Heart left ventricle (tissue), 16 donors: ENCODE measurements around the gene GRAMD1C. TPM values are rescaled to one million over a fixed set of nuclear protein-coding genes. Genes with fewer than 3 reads are reported as not detected.

Experiments used
- ATAC-seq, 4 donors: fragments of 200-7000 bp; cut with Tn5 transposase; one replicate each; pipeline ENCODE4 v1.9.1; 2020 to 2022; ENCODE audit warnings: moderate library complexity in 4 of 4, mild to moderate bottlenecking in 3 of 4, moderate number of reproducible peaks in 1 of 4
- DNase-seq, 5 donors: peaks; one replicate each; pipeline ENCODE4 v3.0.0-alpha.2; 2020
- H3K27ac ChIP-seq, 12 donors: fragments of 200-600 bp; sonication (generic) in 4 of 12; one replicate each; pipeline versions ENCODE4 v1.5.0 to v1.8.0; 2016 to 2022; ENCODE audit warnings: mild to moderate bottlenecking in 2 of 12
- H3K27me3 ChIP-seq, 9 donors: fragments of 200-600 bp; sonication (generic) in 2 of 9; one replicate each; pipeline versions ENCODE4 v1.5.1 to v1.8.0; 2016 to 2022; ENCODE audit warnings: mild to moderate bottlenecking in 3 of 9
- H3K36me3 ChIP-seq, 9 donors: fragments of 200-600 bp; sonication (generic) in 2 of 9; one replicate each; pipeline versions ENCODE4 v1.5.0 to v1.8.0; 2018 to 2022; ENCODE audit warnings: mild to moderate bottlenecking in 2 of 9
- H3K4me1 ChIP-seq, 12 donors: fragments of 200-600 bp; sonication (generic) in 4 of 12; one replicate each; pipeline versions ENCODE4 v1.5.0 to v1.8.0; 2016 to 2022; ENCODE audit warnings: mild to moderate bottlenecking in 3 of 12
- H3K4me3 ChIP-seq, 12 donors: fragments of 200-600 bp; sonication (generic) in 4 of 12; one replicate each; pipeline versions ENCODE4 v1.5.0 to v1.8.0; 2017 to 2022; ENCODE audit warnings: mild to moderate bottlenecking in 9 of 12, moderate library complexity in 4 of 12
- H3K9me3 ChIP-seq, 12 donors: fragments of 200-600 bp; sonication (generic) in 4 of 12; one replicate each; pipeline versions ENCODE4 v1.5.0 to v1.8.0; 2016 to 2022; ENCODE audit warnings: mild to moderate bottlenecking in 1 of 12
- POLR2A ChIP-seq, 2 donors: fragments of 450-650 bp; IDR thresholded peaks; one replicate each; pipeline ENCODE4 v1.6.1; 2017; ENCODE audit warnings: antibody characterized with exemption in 2 of 2, mild to moderate bottlenecking in 2 of 2, moderate library complexity in 2 of 2
- WGBS, 4 donors: extraction: QIAGEN DNeasy Blood & Tissue Kit in 2 of 4; methylation state at CpG; one replicate each; pipeline versions ENCODE4 v1.1.5 to v1.1.7; 2013 to 2018; 5-methylcytosine and 5-hydroxymethylcytosine counted together
- intact Hi-C, 10 donors: fragments of 100-400 bp; cut with DNase I; formaldehyde crosslinking; loops; one replicate each; pipeline versions ENCODE4 v1.11.1 to v1.14.2; 2022
- polyA plus RNA-seq, 2 donors: library from polyadenylated mRNA; stranded (reverse); fragments of 200-250 nt; gene quantifications; one replicate each; pipeline ENCODE4 v1.2.3, GENCODE V29; 2013
- total RNA-seq, 9 donors: library from RNA; depleted of rRNA in 2 of 9; stranded (reverse); fragments of >200 nt in 2 of 9; fragmentation: NEBNext Ultra II Directional in 3 of 9; extraction: Animal tissue kit (Norgen Biotek cat#: 25700) in 3 of 9; gene quantifications; one replicate each; pipeline versions ENCODE4 v1.1.0 to v1.2.4, GENCODE V29; 2016 to 2023
- TF ChIP-seq, protein P1 (sequence below), 12 donors: fragments of 200-600 bp; sonication (generic) in 4 of 12; IDR thresholded peaks; one replicate each; pipeline versions ENCODE4 v1.5.0 to v1.8.0; 2018 to 2022; ENCODE audit warnings: antibody characterized with exemption in 12 of 12, mild to moderate bottlenecking in 5 of 12
- donor health status: ischemic (EF 13 %, LVEDD 7.1; RV severe dilation, severe dysfunction).
- donor health status: healthy with polysubstance abuse.
- donor health status: DM: no; HTN: yes; CAD: no.
- donor health status: DM: no; HTN: no; CAD: no.
- donor health status: ischemic (EF 25% LVEDD 6.9; RV normal size, moderate dysfunction).
- donor health status: ischemic (EF 25% LVEDD 5.7; RV mildly dilated, moderate dysfunction).
- donor health status: healthy.
- donor health status: DM: yes; HTN: yes; CAD: no.
- donor health status: ischemic (EF 35%, LVEDD 5.7; RV mildly dilated, moderate dysfunction).
- donor health status: nonischemic (EF 11% LVEDD 7.7; RV severe dilation, severe dysfunction).
- donor health status: DM: yes; HTN: yes; CAD: no.
- donor health status: PGD.
- donor health status: ischemic (EF 29% LVEDD 5.4; RV normal size, mild dysfunction).
- donor health status: nonischemic (EF 23%, LVEDD 6.1; RV moderate dilation, normal function).

Gene GRAMD1C
- total and polyA plus RNA-seq, 11 donors: 0.49 to 5.6 (median 1.2) TPM

DNA sequence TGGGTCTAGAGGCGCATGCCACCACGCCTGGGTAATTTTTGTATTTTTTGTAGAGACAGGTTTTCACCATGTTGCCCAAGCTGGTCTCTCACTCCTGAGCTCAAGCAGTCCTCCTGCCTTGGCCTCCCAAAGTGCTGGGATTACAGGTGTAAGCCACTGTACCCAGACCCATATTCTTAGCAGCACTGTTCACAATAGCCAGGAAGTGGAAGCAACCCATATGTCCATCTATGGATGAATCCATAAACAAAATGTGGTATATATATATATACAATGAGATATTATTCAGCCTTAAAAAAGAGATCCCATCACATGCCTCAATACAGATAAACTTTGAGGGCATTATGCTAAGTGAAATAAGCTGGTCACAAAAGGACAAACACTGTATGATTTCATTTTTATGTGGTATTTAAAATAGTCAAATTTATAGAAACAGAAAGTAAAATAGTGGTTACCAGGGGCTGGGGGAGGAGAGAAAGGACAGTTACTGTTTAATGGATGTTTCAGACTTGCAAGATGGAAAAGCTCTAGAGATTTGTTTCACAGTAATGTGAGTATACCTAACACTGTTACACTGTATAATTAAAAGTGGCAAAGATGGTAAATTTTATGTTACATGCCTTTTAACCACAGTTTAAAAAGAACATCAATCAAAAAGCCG, 35.7 kb upstream of the GRAMD1C start:
- no peaks in the 10 kb centered on the region for H3K27me3 ChIP-seq
- 94 to 97% (median 96%) methylated on average over 3 of the region's 3 CpGs for WGBS, 4 donors
- no peak for ATAC-seq
- intact Hi-C loops: no loop called here
- DNase-seq: no peak
- H3K36me3 ChIP-seq: peaks cover 0 to 100% (median 99%) of the 10 kb centered on the region in 9 donors
- H3K9me3 ChIP-seq: no peaks in the 10 kb centered on the region
- no peak for TF ChIP-seq POLR2A (IDR thresholded peaks at IDR 0.05)
- TF ChIP-seq, protein P1, sequence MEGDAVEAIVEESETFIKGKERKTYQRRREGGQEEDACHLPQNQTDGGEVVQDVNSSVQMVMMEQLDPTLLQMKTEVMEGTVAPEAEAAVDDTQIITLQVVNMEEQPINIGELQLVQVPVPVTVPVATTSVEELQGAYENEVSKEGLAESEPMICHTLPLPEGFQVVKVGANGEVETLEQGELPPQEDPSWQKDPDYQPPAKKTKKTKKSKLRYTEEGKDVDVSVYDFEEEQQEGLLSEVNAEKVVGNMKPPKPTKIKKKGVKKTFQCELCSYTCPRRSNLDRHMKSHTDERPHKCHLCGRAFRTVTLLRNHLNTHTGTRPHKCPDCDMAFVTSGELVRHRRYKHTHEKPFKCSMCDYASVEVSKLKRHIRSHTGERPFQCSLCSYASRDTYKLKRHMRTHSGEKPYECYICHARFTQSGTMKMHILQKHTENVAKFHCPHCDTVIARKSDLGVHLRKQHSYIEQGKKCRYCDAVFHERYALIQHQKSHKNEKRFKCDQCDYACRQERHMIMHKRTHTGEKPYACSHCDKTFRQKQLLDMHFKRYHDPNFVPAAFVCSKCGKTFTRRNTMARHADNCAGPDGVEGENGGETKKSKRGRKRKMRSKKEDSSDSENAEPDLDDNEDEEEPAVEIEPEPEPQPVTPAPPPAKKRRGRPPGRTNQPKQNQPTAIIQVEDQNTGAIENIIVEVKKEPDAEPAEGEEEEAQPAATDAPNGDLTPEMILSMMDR (IDR thresholded peaks at IDR 0.05): no peak
- no peak overlapping the region for H3K27ac ChIP-seq
- H3K4me3 ChIP-seq: no peak overlapping the region
- H3K4me1 ChIP-seq: no peaks in the 10 kb centered on the region

DNA sequence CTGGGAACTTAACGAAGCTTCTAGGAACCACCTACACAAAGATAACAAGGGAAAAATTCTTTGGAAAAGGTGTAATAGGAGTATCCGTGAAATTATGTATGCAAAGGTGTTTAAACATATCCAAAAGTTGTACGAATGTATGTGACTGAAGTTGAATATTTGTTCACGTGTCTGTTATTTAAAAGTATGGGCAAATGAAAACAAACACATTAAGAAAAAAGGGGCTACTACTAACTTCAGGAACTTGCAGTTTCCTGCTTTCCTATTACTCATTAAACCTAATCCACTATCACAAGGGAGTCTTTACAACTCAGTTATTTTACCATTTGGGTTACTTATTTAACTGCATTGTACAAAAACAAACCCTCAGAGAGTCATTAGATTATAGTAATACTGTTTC, 33.9 kb upstream of the GRAMD1C start:
- H3K36me3 ChIP-seq: peaks cover 0 to 100% (median 99%) of the 10 kb centered on the region in 9 donors
- intact Hi-C loops: no loop called here
- TF ChIP-seq POLR2A (IDR thresholded peaks at IDR 0.05): no peak
- TF ChIP-seq, protein P1 (IDR thresholded peaks at IDR 0.05): no peak

DNA sequence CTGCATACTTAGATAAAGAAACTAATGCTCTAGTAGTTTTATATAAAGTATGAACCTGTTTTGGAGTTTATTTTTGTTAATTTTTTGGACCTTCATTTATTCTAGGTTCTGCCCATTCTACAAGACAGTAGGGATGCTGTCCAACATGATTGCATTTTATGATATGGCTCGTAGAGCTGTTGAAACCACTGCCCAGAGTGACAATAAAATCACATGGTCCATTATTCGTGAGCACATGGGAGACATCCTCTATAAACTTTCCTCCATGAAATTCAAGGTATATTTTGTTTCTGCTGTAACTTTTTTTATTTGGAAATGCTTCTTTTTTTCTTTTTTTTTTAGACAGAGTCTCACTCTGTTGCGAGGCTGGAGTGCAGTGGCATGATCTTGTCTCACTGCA, 33.3 kb upstream of the GRAMD1C start:
- TF ChIP-seq, protein P1 (IDR thresholded peaks at IDR 0.05): no peak
- no peak for TF ChIP-seq POLR2A (IDR thresholded peaks at IDR 0.05)

More for the DNA sequence above, 33.9 kb upstream of the GRAMD1C start:
- ATAC-seq: no peak
- H3K4me1 ChIP-seq: no peaks in the 10 kb centered on the region
- H3K9me3 ChIP-seq: no peaks in the 10 kb centered on the region
- DNase-seq: no peak
- H3K27me3 ChIP-seq: no peaks in the 10 kb centered on the region
- no peak overlapping the region for H3K4me3 ChIP-seq
- WGBS, 4 donors: 82 to 87% (median 86%) methylated on average over 4 of the region's 4 CpGs
- no peak overlapping the region for H3K27ac ChIP-seq

DNA sequence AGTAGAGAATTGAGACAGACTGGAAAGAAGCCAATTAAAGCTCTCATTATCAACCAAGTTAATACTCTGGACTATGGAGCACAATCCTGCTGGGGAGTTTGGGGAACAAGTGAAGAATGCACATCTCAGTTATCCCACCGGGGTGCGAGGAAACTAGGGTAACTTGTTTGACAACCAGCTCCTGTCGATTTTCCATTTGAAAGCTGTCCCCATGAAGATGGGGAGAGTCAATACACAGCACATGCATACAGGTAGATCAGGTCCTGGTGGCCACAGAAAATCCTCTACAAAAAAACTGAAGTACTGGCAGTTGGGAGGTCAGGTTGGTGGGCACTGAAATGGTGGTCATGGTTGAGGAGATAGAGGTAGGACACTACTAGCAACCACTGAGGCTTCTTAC, 25.7 kb upstream of the GRAMD1C start:
- 70 to 89% (median 86%) methylated on average over 3 of the region's 3 CpGs for WGBS, 4 donors

More for the DNA sequence above, 33.3 kb upstream of the GRAMD1C start:
- H3K27me3 ChIP-seq: no peaks in the 10 kb centered on the region
- intact Hi-C loops: no loop called here
- ATAC-seq: no peak
- no peak overlapping the region for H3K4me3 ChIP-seq
- no peak for DNase-seq
- H3K27ac ChIP-seq: no peak overlapping the region
- H3K36me3 ChIP-seq: peaks cover 0 to 100% (median 99%) of the 10 kb centered on the region in 9 donors
- no peaks in the 10 kb centered on the region for H3K4me1 ChIP-seq
- no peaks in the 10 kb centered on the region for H3K9me3 ChIP-seq
- 87 to 89% (median 88%) methylated on average over 3 of the region's 3 CpGs for WGBS, 4 donors

More for the DNA sequence above, 25.7 kb upstream of the GRAMD1C start:
- Histone ChIP-seq H3K4me1 (no peaks in the 10 kb centered on the region), H3K27ac (no peak overlapping the region), H3K9me3 (no peaks in the 10 kb centered on the region), H3K4me3 (no peak overlapping the region), H3K27me3 (no peaks in the 10 kb centered on the region), H3K36me3 (peaks cover 0 to 51% (median 37%) of the 10 kb centered on the region in 9 donors)
- TF ChIP-seq POLR2A (IDR thresholded peaks at IDR 0.05): no peak
- TF ChIP-seq, protein P1 (IDR thresholded peaks at IDR 0.05): no peak
- intact Hi-C loops: no loop called here
- no peak for DNase-seq
- ATAC-seq: no peak
